NCI-H524 (cell line): ENCODE measurements around the gene FTH1.

Source experiments
- DNase-seq, 2 experiments: peaks; one replicate each; lab custom pipeline; 2025; lab: John Stamatoyannopoulos, UW

Gene FTH1

GRCh38 chr11:61916737-61917333 is 50.6 kb downstream of the FTH1 start:
- no peak for DNase-seq

GRCh38 chr11:61914471-61915171 is 52.8 kb downstream of the FTH1 start:
- DNase-seq, result no peak
